Liver (tissue), 9 donors: ENCODE results near the gene CACNB4. TPM values are rescaled to one million over a fixed set of nuclear protein-coding genes. Genes with fewer than 3 reads are reported as not detected.

Source experiments
- DNase-seq: peaks from one replicate; pipeline ENCODE4 v3.0.0-alpha.2; 2017; ENCODE audit warnings: low spot score
- H3K27ac ChIP-seq, 2 donors: one replicate each; pipeline ENCODE4 v1.7.0; 2013; ENCODE audit warnings: inconsistent platforms in 2 of 2, low read length in 2 of 2, control low read depth in 1 of 2, low read depth in 1 of 2, mild to moderate bottlenecking in 1 of 2
- H3K27me3 ChIP-seq, 4 donors: one replicate each; pipeline versions ENCODE4 v1.6.1 to v1.7.0; 2013; ENCODE audit warnings: low read length in 3 of 4, inconsistent platforms in 1 of 4, mild to moderate bottlenecking in 1 of 4, moderate library complexity in 1 of 4; ENCODE audit not compliant: control insufficient read depth in 4 of 4, insufficient read depth in 4 of 4
- H3K36me3 ChIP-seq, 4 donors: one replicate each; pipeline versions ENCODE4 v1.6.1 to v1.7.0; 2013; ENCODE audit warnings: low read length in 3 of 4, mild to moderate bottlenecking in 3 of 4, low read depth in 1 of 4, moderate library complexity in 1 of 4; ENCODE audit not compliant: control insufficient read depth in 4 of 4, insufficient read depth in 3 of 4
- H3K4me1 ChIP-seq, 4 donors: one replicate each; pipeline versions ENCODE4 v1.6.1 to v1.7.0; 2013; ENCODE audit warnings: low read length in 3 of 4, mild to moderate bottlenecking in 3 of 4, moderate library complexity in 1 of 4; ENCODE audit not compliant: control insufficient read depth in 4 of 4, insufficient read depth in 4 of 4
- H3K4me3 ChIP-seq, 3 donors: one replicate each; pipeline versions ENCODE4 v1.6.1 to v1.7.0; 2013; ENCODE audit warnings: low read length in 3 of 3, control low read depth in 1 of 3, low read depth in 1 of 3, mild to moderate bottlenecking in 1 of 3
- H3K9ac ChIP-seq, 2 donors: one replicate each; pipeline ENCODE4 v1.7.0; 2013; ENCODE audit warnings: low read length in 2 of 2, mild to moderate bottlenecking in 2 of 2, moderate library complexity in 2 of 2, control low read depth in 1 of 2, low read depth in 1 of 2
- H3K9me3 ChIP-seq, 4 donors: one replicate each; pipeline versions ENCODE4 v1.6.1 to v1.7.0; 2013; ENCODE audit warnings: low read length in 3 of 4; ENCODE audit not compliant: control insufficient read depth in 4 of 4
- EGR1 ChIP-seq, 2 donors: IDR thresholded peaks; 2 replicates each; pipeline ENCODE4 v1.6.1; 2016 to 2018; ENCODE audit warnings: antibody characterized with exemption in 2 of 2, low read depth in 2 of 2
- FOXA1 ChIP-seq: IDR thresholded peaks from 2 replicates; pipeline ENCODE4 v1.6.1; 2016; ENCODE audit warnings: antibody characterized with exemption
- FOXA2 ChIP-seq: IDR thresholded peaks from 2 replicates; pipeline ENCODE4 v1.6.1; 2016; ENCODE audit warnings: antibody characterized with exemption
- GABPA ChIP-seq, 2 donors: IDR thresholded peaks in 1 of 2; conservative IDR thresholded peaks in 1 of 2; 2 replicates each; pipeline ENCODE4 v1.6.1; 2016; ENCODE audit warnings: antibody characterized with exemption in 2 of 2, mild to moderate bottlenecking in 1 of 2, moderate library complexity in 1 of 2
- HNF4A ChIP-seq, 2 donors: conservative IDR thresholded peaks; 2 replicates each; pipeline ENCODE4 v1.6.1; 2016; ENCODE audit warnings: antibody characterized with exemption in 2 of 2, mild to moderate bottlenecking in 2 of 2
- HNF4G ChIP-seq: IDR thresholded peaks from 2 replicates; pipeline ENCODE4 v1.6.1; 2016; ENCODE audit warnings: antibody characterized with exemption
- JUND ChIP-seq, 2 donors: IDR thresholded peaks; 2 replicates each; pipeline ENCODE4 v1.6.1; 2016; ENCODE audit warnings: antibody characterized with exemption in 2 of 2
- RAD21 ChIP-seq, 2 donors: IDR thresholded peaks; 2 replicates each; pipeline ENCODE4 v1.6.1; 2016; ENCODE audit warnings: antibody characterized with exemption in 2 of 2, mild to moderate bottlenecking in 2 of 2
- RXRA ChIP-seq, 2 donors: IDR thresholded peaks; 2 replicates each; pipeline ENCODE4 v1.6.1; 2017 to 2018; ENCODE audit warnings: antibody characterized with exemption in 2 of 2, mild to moderate bottlenecking in 1 of 2
- TAF1 ChIP-seq: conservative IDR thresholded peaks from 2 replicates; pipeline ENCODE4 v1.6.1; 2016; ENCODE audit warnings: antibody characterized with exemption, mild to moderate bottlenecking
- YY1 ChIP-seq: IDR thresholded peaks from 2 replicates; pipeline ENCODE4 v1.6.1; 2016; ENCODE audit warnings: antibody characterized with exemption, mild to moderate bottlenecking
- WGBS: extraction: QIAGEN DNeasy Blood & Tissue Kit; methylation state at CpG from one replicate; pipeline ENCODE4 v1.1.7; 2013; 5-methylcytosine and 5-hydroxymethylcytosine counted together
- polyA plus RNA-seq, 2 donors: library from polyadenylated mRNA; stranded (reverse) in 1 of 2; unstranded in 1 of 2; fragments of 200-250 nt in 1 of 2; fragments of >200 nt in 1 of 2; fragmentation: Nextera tagmentation in 1 of 2; extraction: Ambion mirVana in 1 of 2; gene quantifications; one replicate each; pipeline versions ENCODE4 v1.2.1 to v1.2.3, GENCODE V29; 2013 to 2015
- total RNA-seq, 2 donors: library from RNA; depleted of rRNA; stranded (reverse); fragments of >200 nt; gene quantifications; one replicate each; pipeline ENCODE4 v1.2.3, GENCODE V29; 2014
- TF ChIP-seq, protein P1 (sequence below): IDR thresholded peaks from 2 replicates; pipeline ENCODE4 v1.6.1; 2016; ENCODE audit warnings: antibody characterized with exemption
- TF ChIP-seq, protein P2 (sequence below): IDR thresholded peaks from 2 replicates; pipeline ENCODE4 v1.6.1; 2016; ENCODE audit warnings: antibody characterized with exemption, mild to moderate bottlenecking
- TF ChIP-seq, protein P3 (sequence below): IDR thresholded peaks from 2 replicates; pipeline ENCODE4 v1.6.1; 2016; ENCODE audit warnings: antibody characterized with exemption
- TF ChIP-seq, protein P4 (sequence below): fragments of 150-350 bp; IDR thresholded peaks from 2 replicates; pipeline ENCODE4 v1.5.1; 2017; ENCODE audit warnings: improper control_type of control experiment, low read depth, low read length; ENCODE audit not compliant: missing input control
- TF ChIP-seq, protein P5 (sequence below): IDR thresholded peaks from 2 replicates; pipeline ENCODE4 v1.6.1; 2016; ENCODE audit warnings: antibody characterized with exemption
- donor health status: healthy.
- donor health status: healthy.
- donor health status: healthy.
- donor health status: healthy.
- donor health status: healthy.

Gene CACNB4
- total and polyA plus RNA-seq, 4 donors = 0.02 to 0.50 (median 0.21) TPM

DNA sequence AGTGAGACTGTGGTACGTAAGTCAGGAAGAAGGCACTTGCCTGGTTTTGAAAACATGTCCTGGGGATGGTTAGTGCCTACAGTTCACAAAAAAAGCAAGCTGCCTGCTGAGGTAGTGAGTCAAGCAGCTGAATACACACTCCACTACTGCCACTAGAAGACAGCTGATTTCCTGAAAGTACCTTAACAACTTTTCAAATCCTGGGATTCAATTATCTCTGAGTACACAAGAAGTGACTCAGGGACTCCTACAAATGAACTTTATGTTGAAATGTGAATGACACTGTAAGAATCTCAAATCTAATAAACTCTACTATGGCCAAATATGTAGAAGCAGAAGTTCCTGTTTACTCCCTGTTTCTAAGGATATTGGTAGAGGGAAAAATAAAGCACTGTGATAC lies 212.6 kb downstream of the CACNB4 start:
- Histone ChIP-seq H3K4me3 (no peak overlapping the region), H3K9ac (no peak overlapping the region), H3K27me3 (no peaks in the 10 kb centered on the region), H3K36me3 (no peaks in the 10 kb centered on the region), H3K4me1 (no peaks in the 10 kb centered on the region), H3K27ac (no peak overlapping the region), H3K9me3 (no peaks in the 10 kb centered on the region)
- TF ChIP-seq, protein P1, sequence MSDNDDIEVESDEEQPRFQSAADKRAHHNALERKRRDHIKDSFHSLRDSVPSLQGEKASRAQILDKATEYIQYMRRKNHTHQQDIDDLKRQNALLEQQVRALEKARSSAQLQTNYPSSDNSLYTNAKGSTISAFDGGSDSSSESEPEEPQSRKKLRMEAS = no peak
- no peak for TF ChIP-seq RXRA (IDR thresholded peaks at IDR 0.05)
- no peak for TF ChIP-seq EGR1 (IDR thresholded peaks at IDR 0.05; ENCODE audit: low read depth in 2 of 2)
- TF ChIP-seq, protein P2, sequence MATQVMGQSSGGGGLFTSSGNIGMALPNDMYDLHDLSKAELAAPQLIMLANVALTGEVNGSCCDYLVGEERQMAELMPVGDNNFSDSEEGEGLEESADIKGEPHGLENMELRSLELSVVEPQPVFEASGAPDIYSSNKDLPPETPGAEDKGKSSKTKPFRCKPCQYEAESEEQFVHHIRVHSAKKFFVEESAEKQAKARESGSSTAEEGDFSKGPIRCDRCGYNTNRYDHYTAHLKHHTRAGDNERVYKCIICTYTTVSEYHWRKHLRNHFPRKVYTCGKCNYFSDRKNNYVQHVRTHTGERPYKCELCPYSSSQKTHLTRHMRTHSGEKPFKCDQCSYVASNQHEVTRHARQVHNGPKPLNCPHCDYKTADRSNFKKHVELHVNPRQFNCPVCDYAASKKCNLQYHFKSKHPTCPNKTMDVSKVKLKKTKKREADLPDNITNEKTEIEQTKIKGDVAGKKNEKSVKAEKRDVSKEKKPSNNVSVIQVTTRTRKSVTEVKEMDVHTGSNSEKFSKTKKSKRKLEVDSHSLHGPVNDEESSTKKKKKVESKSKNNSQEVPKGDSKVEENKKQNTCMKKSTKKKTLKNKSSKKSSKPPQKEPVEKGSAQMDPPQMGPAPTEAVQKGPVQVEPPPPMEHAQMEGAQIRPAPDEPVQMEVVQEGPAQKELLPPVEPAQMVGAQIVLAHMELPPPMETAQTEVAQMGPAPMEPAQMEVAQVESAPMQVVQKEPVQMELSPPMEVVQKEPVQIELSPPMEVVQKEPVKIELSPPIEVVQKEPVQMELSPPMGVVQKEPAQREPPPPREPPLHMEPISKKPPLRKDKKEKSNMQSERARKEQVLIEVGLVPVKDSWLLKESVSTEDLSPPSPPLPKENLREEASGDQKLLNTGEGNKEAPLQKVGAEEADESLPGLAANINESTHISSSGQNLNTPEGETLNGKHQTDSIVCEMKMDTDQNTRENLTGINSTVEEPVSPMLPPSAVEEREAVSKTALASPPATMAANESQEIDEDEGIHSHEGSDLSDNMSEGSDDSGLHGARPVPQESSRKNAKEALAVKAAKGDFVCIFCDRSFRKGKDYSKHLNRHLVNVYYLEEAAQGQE = no peak
- TF ChIP-seq YY1 = no peak
- no peak for TF ChIP-seq HNF4G
- no peak for TF ChIP-seq HNF4A (conservative IDR thresholded peaks at IDR 0.05)
- no peak for TF ChIP-seq RAD21 (IDR thresholded peaks at IDR 0.05)
- TF ChIP-seq, protein P3, sequence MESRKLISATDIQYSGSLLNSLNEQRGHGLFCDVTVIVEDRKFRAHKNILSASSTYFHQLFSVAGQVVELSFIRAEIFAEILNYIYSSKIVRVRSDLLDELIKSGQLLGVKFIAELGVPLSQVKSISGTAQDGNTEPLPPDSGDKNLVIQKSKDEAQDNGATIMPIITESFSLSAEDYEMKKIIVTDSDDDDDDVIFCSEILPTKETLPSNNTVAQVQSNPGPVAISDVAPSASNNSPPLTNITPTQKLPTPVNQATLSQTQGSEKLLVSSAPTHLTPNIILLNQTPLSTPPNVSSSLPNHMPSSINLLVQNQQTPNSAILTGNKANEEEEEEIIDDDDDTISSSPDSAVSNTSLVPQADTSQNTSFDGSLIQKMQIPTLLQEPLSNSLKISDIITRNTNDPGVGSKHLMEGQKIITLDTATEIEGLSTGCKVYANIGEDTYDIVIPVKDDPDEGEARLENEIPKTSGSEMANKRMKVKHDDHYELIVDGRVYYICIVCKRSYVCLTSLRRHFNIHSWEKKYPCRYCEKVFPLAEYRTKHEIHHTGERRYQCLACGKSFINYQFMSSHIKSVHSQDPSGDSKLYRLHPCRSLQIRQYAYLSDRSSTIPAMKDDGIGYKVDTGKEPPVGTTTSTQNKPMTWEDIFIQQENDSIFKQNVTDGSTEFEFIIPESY = no peak
- TF ChIP-seq, protein P4, sequence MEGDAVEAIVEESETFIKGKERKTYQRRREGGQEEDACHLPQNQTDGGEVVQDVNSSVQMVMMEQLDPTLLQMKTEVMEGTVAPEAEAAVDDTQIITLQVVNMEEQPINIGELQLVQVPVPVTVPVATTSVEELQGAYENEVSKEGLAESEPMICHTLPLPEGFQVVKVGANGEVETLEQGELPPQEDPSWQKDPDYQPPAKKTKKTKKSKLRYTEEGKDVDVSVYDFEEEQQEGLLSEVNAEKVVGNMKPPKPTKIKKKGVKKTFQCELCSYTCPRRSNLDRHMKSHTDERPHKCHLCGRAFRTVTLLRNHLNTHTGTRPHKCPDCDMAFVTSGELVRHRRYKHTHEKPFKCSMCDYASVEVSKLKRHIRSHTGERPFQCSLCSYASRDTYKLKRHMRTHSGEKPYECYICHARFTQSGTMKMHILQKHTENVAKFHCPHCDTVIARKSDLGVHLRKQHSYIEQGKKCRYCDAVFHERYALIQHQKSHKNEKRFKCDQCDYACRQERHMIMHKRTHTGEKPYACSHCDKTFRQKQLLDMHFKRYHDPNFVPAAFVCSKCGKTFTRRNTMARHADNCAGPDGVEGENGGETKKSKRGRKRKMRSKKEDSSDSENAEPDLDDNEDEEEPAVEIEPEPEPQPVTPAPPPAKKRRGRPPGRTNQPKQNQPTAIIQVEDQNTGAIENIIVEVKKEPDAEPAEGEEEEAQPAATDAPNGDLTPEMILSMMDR = no peak
- TF ChIP-seq, protein P5, sequence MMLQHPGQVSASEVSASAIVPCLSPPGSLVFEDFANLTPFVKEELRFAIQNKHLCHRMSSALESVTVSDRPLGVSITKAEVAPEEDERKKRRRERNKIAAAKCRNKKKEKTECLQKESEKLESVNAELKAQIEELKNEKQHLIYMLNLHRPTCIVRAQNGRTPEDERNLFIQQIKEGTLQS = no peak
- no peak for TF ChIP-seq TAF1
- no peak for TF ChIP-seq FOXA1
- DNase-seq = no peak
- WGBS = 86% methylated on average over 1 of the region's 1 CpG

DNA sequence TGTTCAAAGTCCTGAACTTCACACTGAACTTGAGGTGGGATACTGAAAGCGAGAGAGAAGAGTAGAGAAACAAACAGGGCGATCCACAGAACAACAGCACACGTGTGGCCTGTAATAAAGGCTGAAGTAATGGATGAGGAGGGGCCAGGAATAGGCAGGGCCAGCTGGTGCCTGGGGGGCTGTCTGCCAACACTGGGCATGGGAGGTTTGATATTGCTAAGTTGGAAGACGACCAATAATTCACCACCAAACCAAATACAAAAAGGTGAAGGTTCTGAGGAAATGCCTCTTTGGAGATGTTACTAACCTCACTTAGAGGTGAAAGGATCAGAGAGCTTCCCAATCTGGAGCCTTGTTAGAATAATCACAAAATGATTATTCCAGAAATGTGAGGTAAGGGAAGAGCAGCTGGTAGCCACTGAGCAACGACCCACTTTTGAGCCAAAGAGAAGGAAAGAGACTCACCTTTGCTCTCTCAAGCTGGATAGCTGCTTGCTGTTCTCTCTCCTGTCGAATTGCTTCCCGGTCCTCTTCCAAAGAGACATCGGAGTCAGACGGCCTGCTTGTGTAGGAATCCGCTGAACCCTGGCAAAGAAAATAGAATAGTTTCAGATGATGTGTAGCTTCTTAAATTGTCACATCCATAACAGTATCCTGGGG lies 215.9 kb downstream of the CACNB4 start:
- Histone ChIP-seq H3K9me3 (no peaks in the 10 kb centered on the region), H3K36me3 (no peaks in the 10 kb centered on the region), H3K4me1 (no peaks in the 10 kb centered on the region), H3K9ac (no peak overlapping the region), H3K27ac (no peak overlapping the region), H3K4me3 (no peak overlapping the region), H3K27me3 (no peaks in the 10 kb centered on the region)
- 88% methylated on average over 10 of the region's 10 CpGs for WGBS
- no peak for DNase-seq
- TF ChIP-seq JUND (IDR thresholded peaks at IDR 0.05) = no peak
- no peak for TF ChIP-seq FOXA2
- TF ChIP-seq GABPA (IDR thresholded peaks at IDR 0.05 in 1 of 2, conservative IDR thresholded peaks at IDR 0.05 in 1 of 2) = no peak
- TF ChIP-seq RAD21 (IDR thresholded peaks at IDR 0.05) = no peak
- TF ChIP-seq, protein P2 = no peak
- TF ChIP-seq, protein P3 = no peak
